NCI-H2081 (cell line): ENCODE results near the gene SLC24A3.

Experiments used
- DNase-seq, 2 experiments: peaks; one replicate each; lab custom pipeline; 2025; lab: John Stamatoyannopoulos, UW

The SLC24A3 gene

GRCh38 chr20:19302714-19303113, 90.3 kb downstream of the SLC24A3 start:
- DNase-seq: no peak

- no peak for DNase-seq
Measured at GRCh38 chr20:19304389-19304788, 91.9 kb downstream of the SLC24A3 start.

GRCh38 chr20:19304886-19305415, 92.5 kb downstream of the SLC24A3 start:
- DNase-seq: no peak

GRCh38 chr20:19308146-19308545, 95.7 kb downstream of the SLC24A3 start:
- no peak for DNase-seq

GRCh38 chr20:19310541-19310940, 98.1 kb downstream of the SLC24A3 start:
- no peak for DNase-seq

GRCh38 chr20:19313342-19314069, 101.1 kb downstream of the SLC24A3 start:
- no peak for DNase-seq

GRCh38 chr20:19314621-19315020, 102.2 kb downstream of the SLC24A3 start:
- no peak for DNase-seq

- DNase-seq: no peak
Measured at GRCh38 chr20:19317237-19318069, 105.0 kb downstream of the SLC24A3 start.

GRCh38 chr20:19318610-19319009, 106.2 kb downstream of the SLC24A3 start:
- no peak for DNase-seq

- no peak for DNase-seq
Measured at GRCh38 chr20:19320005-19320404, 107.6 kb downstream of the SLC24A3 start.

- DNase-seq: no peak
Measured at GRCh38 chr20:19321176-19321575, 108.7 kb downstream of the SLC24A3 start.

- DNase-seq: no peak
Measured at GRCh38 chr20:19322061-19322985, 109.9 kb downstream of the SLC24A3 start.

- DNase-seq: no peak
Measured at GRCh38 chr20:19327401-19327800, 115.0 kb downstream of the SLC24A3 start.

GRCh38 chr20:19328676-19329075, 116.2 kb downstream of the SLC24A3 start:
- no peak for DNase-seq

- DNase-seq: no peak
Measured at GRCh38 chr20:19330038-19330437, 117.6 kb downstream of the SLC24A3 start.

- no peak for DNase-seq
Measured at GRCh38 chr20:19330731-19331130, 118.3 kb downstream of the SLC24A3 start.

- no peak for DNase-seq
Measured at GRCh38 chr20:19333563-19333962, 121.1 kb downstream of the SLC24A3 start.

- DNase-seq: no peak
Measured at GRCh38 chr20:19335341-19335740, 122.9 kb downstream of the SLC24A3 start.

GRCh38 chr20:19335916-19336315, 123.5 kb downstream of the SLC24A3 start:
- DNase-seq: no peak

- DNase-seq: no peak
Measured at GRCh38 chr20:19336631-19337030, 124.2 kb downstream of the SLC24A3 start.

GRCh38 chr20:19338380-19338779, 125.9 kb downstream of the SLC24A3 start:
- DNase-seq: no peak

- no peak for DNase-seq
Measured at GRCh38 chr20:19338960-19339359, 126.5 kb downstream of the SLC24A3 start.
